Ovary (tissue), 9 donors: ENCODE data around the gene COL27A1. TPM values are rescaled to one million over a fixed set of nuclear protein-coding genes. Genes with fewer than 3 reads are reported as not detected.

ENCODE experiments used
- DNase-seq, 5 donors: peaks; one replicate each; pipeline ENCODE4 v3.0.0-alpha.2; 2019 to 2020
- H3K27ac ChIP-seq, 2 donors: fragments of 200-600 bp; one replicate each; pipeline versions ENCODE4 v1.5.1 to v1.8.0; 2019 to 2022
- H3K27me3 ChIP-seq: fragments of 200-600 bp; one replicate; pipeline ENCODE4 v1.8.0; 2022
- H3K36me3 ChIP-seq: fragments of 200-600 bp; sonication (generic); one replicate; pipeline ENCODE4 v1.5.1; 2019
- H3K4me1 ChIP-seq: one replicate; pipeline ENCODE4 v1.8.1; 2013; ENCODE audit warnings: mild to moderate bottlenecking, moderate library complexity; ENCODE audit not compliant: insufficient read depth
- H3K4me3 ChIP-seq: fragments of 200-600 bp; sonication (generic); one replicate; pipeline ENCODE4 v1.5.1; 2017
- H3K9me3 ChIP-seq, 2 donors: fragments of 200-600 bp in 1 of 2; sonication (generic) in 1 of 2; one replicate each; pipeline versions ENCODE4 v1.5.1 to v1.8.1; 2013 to 2019; ENCODE audit warnings: mild to moderate bottlenecking in 1 of 2, moderate library complexity in 1 of 2
- CTCF ChIP-seq, 3 donors: fragments of 450-650 bp in 2 of 3; fragments of 200-600 bp in 1 of 3; IDR thresholded peaks; one replicate each; pipeline versions ENCODE4 v1.5.1 to v1.8.0; 2016 to 2022; ENCODE audit warnings: antibody characterized with exemption in 3 of 3, mild to moderate bottlenecking in 1 of 3
- EP300 ChIP-seq: sonication (generic); formaldehyde crosslinking; IDR thresholded peaks from one replicate; pipeline ENCODE4 v1.6.1; 2017; ENCODE audit warnings: antibody characterized with exemption
- POLR2A ChIP-seq: fragments of 450-650 bp; IDR thresholded peaks from one replicate; pipeline ENCODE4 v1.6.1; 2017; ENCODE audit warnings: antibody characterized with exemption, mild to moderate bottlenecking, moderate library complexity
- WGBS, 3 donors: extraction: QIAGEN DNeasy Blood & Tissue Kit in 1 of 3; methylation state at CpG; one replicate each; pipeline versions ENCODE4 v1.1.5 to v1.1.7; 2013 to 2017; 5-methylcytosine and 5-hydroxymethylcytosine counted together
- intact Hi-C, 4 donors: fragments of 100-400 bp; cut with DNase I; formaldehyde crosslinking; loops; one replicate each; pipeline versions ENCODE4 v1.11.0 to v1.15.1; 2022 to 2023
- polyA plus RNA-seq, 2 donors: library from polyadenylated mRNA; stranded (reverse); fragments of 200-250 nt in 1 of 2; fragments of 350-450 nt in 1 of 2; fragmentation: Illumina TruSeq in 1 of 2; extraction: RNeasy Lipid Tissue Mini Kit (QIAGEN cat#74804) in 1 of 2; gene quantifications; one replicate each; pipeline ENCODE4 v1.2.3, GENCODE V29; 2013 to 2014
- total RNA-seq, 7 donors: library from RNA; depleted of rRNA in 2 of 7; stranded (reverse); fragments of >200 nt in 2 of 7; fragmentation: NEBNext Ultra II Directional in 3 of 7; extraction: Animal tissue kit (Norgen Biotek cat#: 25700) in 3 of 7; gene quantifications; one replicate each; pipeline versions ENCODE4 v1.1.0 to v1.2.4, GENCODE V29; 2016 to 2023
- donor health status: DM: no; HTN: no; CAD: no; lungs with moderate emphysema.
- donor health status: DM: no; HTN: no; CAD: no.
- donor health status: Bipolar disorder and iron deficiency.
- donor health status: DM: yes; HTN: yes; CAD: no.
- donor health status: DM: no; HTN: no; CAD: no.
- donor health status: DM: yes; HTN: yes; CAD: no.

Gene COL27A1
- total and polyA plus RNA-seq, 9 donors = 5.2 to 91.2 (median 16.8) TPM

- 56 to 60% (median 57%) methylated on average over 14 of the region's 14 CpGs for WGBS, 3 donors
- no peak overlapping the region for H3K27ac ChIP-seq
- H3K27me3 ChIP-seq = no peaks in the 10 kb centered on the region
- TF ChIP-seq POLR2A (no peak), CTCF (IDR thresholded peaks at IDR 0.05) (no peak), EP300 (no peak)
- no peak overlapping the region for H3K4me3 ChIP-seq
- no peaks in the 10 kb centered on the region for H3K9me3 ChIP-seq
- peak; percentile 5 to 35 (median 16) for DNase-seq
- H3K4me1 ChIP-seq = peaks cover 10% of the 10 kb centered on the region
- intact Hi-C loops = no loop called here
- H3K36me3 ChIP-seq = no peaks in the 10 kb centered on the region
Measured at GRCh38 chr9:114278881-114279570, 123.7 kb downstream of the COL27A1 start.

- TF ChIP-seq POLR2A = no peak
- TF ChIP-seq CTCF (IDR thresholded peaks at IDR 0.05) = no peak
- TF ChIP-seq EP300 = no peak
- H3K4me3 ChIP-seq = no peak overlapping the region
- H3K4me1 ChIP-seq = peaks cover 10% of the 10 kb centered on the region
- no peaks in the 10 kb centered on the region for H3K27me3 ChIP-seq
- no peaks in the 10 kb centered on the region for H3K36me3 ChIP-seq
- peak in 3 of 5 donors; percentile 6 to 14 (median 7) for DNase-seq
- 90 to 93% (median 92%) methylated on average over 3 of the region's 3 CpGs for WGBS, 3 donors
- intact Hi-C loops = loop anchor here in 1 of 4 donors (5.0 kb wide), 1 partner anchor 122 kb away; the partner anchor contains the start of gene COL27A1
- H3K9me3 ChIP-seq = no peaks in the 10 kb centered on the region
- no peak overlapping the region for H3K27ac ChIP-seq
Measured at GRCh38 chr9:114279693-114280092, 124.4 kb downstream of the COL27A1 start.

- intact Hi-C loops = loop anchor here in 1 of 4 donors (5.0 kb wide), 1 partner anchor 124 kb away; the partner anchor contains the start of gene COL27A1
- no peaks in the 10 kb centered on the region for H3K36me3 ChIP-seq
- WGBS, 3 donors = 80 to 87% (median 82%) methylated on average over 8 of the region's 8 CpGs
- H3K4me3 ChIP-seq = no peak overlapping the region
- H3K27ac ChIP-seq = peak overlapping the region; percentile 58 to 85
- H3K4me1 ChIP-seq = peaks cover 18% of the 10 kb centered on the region
- no peaks in the 10 kb centered on the region for H3K9me3 ChIP-seq
- TF ChIP-seq EP300 = no peak
- TF ChIP-seq POLR2A = no peak
- TF ChIP-seq CTCF (IDR thresholded peaks at IDR 0.05) = no peak
- peak; percentile 6 to 30 (median 14) for DNase-seq
- no peaks in the 10 kb centered on the region for H3K27me3 ChIP-seq
Measured at GRCh38 chr9:114280636-114281472, 125.5 kb downstream of the COL27A1 start.

GRCh38 chr9:114281473-114282103 is 126.3 kb downstream of the COL27A1 start:
- Histone ChIP-seq H3K27me3 (no peaks in the 10 kb centered on the region), H3K36me3 (no peaks in the 10 kb centered on the region), H3K27ac (peak overlapping the region; percentile 58 to 85), H3K4me1 (peaks cover 18% of the 10 kb centered on the region), H3K9me3 (no peaks in the 10 kb centered on the region), H3K4me3 (no peak overlapping the region)
- peak; percentile 79 to 93 (median 86) for DNase-seq
- 17 to 47% (median 44%) methylated on average over 12 of the region's 12 CpGs for WGBS, 3 donors
- intact Hi-C loops = loop anchor here in 1 of 4 donors (5.0 kb wide), 1 partner anchor 124 kb away; the partner anchor contains the start of gene COL27A1
- TF ChIP-seq CTCF (IDR thresholded peaks at IDR 0.05) = no peak
- no peak for TF ChIP-seq EP300
- TF ChIP-seq POLR2A = no peak
